DMS53 (cell line): Measurements from ENCODE around the gene GPR107.
A peak's percentile ranks its signal among the peaks of the same experiment; 100 is the strongest.

ENCODE experiments used
- DNase-seq: peaks from one replicate; lab custom pipeline; 2025; lab: John Stamatoyannopoulos, UW

The GPR107 gene

DNA sequence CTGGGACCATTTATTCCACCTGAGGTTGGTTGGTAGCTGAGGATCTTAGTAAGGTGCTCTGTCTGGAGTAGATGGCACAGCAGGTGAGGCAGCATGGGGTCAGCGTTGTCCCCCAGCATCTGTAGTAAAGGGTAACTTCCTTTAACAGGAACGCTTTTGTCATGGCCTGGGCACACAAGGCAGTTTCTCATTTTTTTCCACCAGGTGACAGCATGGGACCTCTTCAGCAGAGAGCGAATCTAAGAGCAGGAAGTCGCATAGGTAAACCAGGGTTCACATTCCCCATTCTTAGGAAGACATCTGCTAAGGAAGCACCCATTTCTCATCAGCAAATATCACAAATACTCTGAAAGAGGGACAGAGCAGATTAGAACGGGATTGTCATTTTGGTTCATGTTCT, 56.5 kb downstream of the GPR107 start:
- DNase-seq = peak; percentile 13

DNA sequence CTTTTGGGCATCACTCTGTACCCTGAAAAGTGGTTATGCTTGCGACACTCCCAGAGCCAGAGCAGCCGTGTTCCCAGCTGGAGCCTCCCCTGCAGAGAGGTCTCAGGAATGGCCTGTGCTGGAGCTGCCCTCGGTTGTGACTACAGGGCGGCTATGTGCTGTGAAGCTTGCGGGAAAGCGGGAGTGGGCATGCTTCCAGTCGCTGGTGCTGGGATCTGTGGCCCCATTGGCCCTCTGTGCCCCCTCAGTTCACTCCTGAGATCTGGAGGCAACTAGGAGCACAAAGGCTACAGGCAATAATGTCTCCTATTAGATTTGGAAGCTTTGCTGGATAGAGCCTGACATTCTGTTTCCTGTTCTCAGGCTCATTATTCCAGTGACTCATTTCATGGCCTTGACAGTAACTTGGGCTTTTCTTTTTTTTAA, 56.9 kb downstream of the GPR107 start:
- no peak for DNase-seq

DNA sequence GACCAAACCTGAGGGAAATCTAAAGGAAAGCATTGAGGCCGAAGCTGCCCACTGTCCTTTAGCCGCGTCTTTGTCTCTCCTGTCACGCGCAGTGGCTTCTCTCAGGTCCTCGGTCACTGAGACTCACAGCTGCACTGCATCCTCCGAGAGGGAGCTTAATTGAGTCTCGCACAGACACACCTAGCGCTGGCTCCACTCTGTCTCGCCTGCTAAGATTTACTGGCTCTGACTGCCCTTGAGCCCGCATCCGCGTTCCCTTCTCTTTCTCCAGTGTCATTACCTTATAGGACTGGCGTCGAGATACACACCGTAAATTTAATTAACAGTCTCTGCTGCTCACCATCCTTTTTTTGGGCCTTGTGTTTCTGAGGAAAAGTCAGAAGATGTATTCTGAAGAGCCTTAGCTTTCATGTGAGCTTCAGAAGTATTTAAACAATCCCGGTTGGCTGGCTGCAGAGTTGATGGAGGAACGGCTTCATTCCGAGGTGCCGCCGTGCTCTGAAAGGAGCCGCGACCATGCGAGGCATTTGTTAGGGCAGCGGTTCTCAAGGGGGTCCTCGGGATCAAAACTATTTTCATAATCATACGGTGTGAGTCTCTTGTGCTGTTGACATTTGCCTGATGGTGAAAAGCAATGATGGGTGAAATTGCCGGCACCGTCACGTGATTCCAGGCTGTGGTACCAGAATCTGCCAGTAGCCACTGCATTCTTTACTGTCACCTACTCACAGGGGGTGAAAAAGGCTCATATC, 58.3 kb downstream of the GPR107 start:
- DNase-seq = no peak

DNA sequence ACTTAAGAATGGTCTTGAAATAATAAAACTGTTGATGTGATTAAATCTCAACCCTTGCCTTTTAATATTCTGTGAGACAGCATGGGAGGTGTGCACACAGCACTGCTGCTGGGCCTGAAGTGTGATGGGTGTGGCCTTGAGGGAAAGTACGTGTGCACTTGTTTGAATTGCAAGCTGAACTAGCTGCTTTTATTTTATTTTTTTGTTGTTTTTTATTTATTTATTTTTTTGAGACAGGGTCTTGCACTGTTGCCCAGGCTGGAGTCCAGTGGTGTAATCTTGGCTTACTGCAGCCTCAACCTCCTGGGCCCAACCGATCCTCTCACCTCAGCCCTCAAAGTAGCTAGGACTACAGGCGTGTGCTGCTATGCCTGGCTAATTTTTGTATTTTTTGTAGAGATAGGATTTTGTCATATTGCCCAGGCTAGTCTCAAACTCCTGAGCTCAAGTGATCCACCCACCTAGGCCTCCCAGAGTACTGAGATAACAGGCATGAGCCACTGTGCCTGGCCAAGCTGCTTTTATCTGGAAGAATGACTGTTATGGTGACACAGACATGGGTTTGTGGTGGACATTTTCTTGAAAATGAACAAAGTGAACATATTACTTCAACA, 58.9 kb downstream of the GPR107 start:
- no peak for DNase-seq

DNA sequence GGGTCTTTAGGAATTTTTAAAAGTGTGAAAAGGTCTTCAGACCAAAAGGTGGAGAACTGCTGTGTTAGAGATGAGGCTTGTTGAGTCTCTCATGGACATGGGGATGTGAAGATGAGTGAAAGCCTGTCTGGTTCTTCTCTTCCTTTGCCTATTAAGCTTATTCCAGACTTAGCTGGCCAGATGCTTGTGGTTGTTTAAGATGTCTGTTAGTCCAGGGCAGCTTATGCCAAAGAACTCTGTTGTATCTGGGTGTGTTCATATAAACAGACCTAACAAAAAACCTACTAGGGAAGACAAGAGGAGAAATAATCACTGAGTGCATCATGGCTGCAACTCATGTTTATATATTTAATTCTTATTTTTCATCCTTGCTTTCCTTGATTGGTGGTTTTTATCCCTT, 61.0 kb downstream of the GPR107 start:
- DNase-seq = no peak

DNA sequence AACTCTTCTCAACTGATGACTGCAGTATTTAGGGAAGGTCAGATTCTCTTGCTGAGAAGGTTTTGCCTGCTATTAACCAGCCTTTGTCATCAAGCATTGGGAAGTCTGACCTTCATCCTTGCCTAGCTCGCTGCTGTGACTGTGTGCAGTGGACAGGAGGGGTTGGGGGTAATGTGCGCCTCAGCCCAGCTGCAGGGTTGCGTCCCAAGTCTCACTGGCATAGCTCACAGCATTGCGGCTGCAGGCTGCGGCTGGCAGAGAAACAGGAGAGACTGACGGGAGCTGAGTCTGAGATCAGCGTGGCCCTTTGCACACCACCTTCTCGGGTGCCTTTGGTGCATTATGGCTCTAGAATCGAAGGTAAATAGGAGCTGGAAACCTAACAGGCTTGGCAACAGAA, 62.6 kb downstream of the GPR107 start:
- DNase-seq = no peak

DNA sequence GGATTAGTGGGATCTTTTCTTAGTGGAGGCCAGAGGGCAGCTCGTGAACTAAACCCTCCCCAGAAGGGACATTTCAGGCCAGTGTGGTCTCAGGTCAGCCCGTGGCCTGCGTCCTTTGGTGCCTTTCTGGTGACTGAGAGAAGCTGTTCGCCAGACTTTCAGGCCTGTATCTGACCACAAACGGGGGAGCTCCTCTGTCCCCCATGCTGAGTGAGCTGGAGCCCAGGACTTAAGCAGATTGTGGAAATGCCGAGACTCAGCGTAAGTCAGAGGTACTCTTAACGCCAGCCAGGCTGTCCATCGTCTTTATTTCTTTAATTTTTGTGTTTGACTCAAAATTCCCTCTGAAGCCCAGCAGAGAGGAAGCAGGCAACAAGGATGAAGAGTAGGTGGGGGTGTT, 63.7 kb downstream of the GPR107 start:
- DNase-seq = no peak

DNA sequence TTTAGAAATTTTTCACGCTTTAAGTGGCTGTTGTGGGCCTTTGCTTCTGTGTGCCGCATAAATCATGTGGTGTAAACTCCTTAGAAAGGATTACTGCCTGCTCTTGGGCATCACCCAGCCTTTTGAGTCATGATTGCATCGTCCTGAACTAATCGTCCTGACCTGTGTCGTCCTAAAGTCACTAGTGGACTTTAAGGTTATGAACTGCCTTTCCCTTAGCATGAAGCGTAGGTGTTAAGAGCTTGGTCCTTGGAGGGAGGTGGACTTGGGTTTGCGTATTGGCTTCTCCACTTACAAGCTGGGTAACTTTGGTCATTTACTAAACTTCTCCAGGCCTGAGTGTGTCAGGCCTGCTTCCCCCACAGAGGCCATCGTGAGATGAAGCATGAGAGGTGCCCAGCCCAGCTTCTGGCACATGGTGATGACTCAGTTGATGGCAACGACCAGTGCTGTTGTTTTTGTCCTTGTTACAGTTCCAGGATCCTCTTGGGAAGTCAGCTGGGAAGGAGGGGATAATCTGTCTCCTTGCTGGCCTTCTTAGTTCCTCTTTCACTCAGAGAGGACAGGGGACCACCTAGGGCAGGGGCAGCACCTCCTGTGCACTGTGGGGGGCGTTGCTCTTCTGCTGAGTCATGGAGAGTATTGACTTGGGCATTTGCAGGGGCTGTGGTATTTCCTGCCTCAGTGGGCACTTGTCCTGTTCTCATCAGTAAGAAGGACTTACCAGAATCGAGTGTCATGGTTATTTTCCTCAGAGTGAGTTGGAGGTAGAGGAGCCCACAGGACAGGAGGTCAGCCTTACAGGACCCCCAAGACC, 64.3 kb downstream of the GPR107 start:
- no peak for DNase-seq

DNA sequence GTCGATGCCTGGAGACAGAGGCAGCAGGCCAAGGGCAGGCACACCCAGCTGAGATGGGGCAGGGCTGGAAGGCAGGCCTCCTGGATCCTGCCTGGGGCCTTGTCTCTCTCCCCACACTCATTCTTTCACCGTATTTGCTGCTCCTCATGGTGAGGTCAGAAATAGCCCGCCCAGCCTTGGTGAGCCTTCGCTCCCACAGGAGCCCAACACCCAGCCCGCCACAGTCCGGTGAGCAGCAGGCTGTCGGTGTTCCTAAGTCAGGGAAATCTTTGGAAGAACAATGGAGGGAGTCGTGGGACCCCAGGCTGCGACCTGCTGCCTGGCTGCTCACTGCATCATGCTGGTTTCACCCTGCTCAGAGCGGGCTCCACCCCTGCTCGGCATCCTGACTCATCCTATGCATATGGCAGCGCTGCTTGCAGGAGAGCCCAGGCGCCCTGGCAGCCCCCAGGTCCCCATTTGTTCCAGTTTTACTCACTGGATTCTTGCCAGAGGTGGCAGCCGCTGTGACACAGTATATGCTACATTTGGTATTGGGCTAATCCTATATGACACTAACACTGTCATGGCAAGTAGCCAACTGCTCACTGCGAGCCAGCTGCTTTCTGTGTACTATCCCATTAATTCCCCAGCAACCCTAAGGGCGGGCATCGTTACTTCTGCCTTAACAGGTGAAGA, 65.3 kb downstream of the GPR107 start:
- peak; percentile 59 for DNase-seq

DNA sequence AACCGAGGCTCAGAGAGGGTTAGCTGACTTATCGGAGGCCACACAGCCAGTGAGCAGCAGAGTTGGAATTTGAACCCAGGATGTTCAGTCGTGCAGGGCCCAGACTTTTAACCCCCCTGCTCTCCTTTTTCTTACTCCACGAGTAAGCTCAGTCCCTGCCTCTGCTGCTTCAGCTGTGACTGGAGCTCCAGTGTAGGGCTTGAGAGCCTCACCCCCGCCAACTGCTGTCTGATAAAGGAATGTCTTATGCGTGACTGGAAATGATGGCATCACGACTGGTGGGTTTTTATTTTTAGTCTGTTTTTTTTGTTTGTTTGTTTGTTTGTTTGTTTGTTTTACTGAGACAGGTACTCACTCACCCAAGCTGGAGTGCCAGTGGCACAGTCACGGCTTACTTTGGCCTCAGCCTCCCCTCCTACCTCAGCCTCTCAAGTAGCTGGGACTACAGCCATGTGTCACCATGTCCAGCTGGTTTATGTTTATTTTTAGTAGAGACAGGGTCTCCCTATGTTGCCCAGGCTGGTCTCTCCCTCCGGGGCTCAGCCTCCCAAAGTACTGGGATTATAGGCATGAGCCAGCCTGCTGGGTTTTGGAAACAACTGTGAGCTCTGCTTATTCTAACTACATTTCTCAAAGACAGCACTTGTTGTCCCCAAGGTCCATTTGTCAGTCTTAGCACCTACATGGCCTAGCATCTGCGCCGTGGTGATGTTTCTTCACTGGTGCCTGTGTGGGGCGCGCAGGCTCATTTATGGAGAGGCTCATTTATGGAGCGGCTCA, 66.0 kb downstream of the GPR107 start:
- no peak for DNase-seq

DNA sequence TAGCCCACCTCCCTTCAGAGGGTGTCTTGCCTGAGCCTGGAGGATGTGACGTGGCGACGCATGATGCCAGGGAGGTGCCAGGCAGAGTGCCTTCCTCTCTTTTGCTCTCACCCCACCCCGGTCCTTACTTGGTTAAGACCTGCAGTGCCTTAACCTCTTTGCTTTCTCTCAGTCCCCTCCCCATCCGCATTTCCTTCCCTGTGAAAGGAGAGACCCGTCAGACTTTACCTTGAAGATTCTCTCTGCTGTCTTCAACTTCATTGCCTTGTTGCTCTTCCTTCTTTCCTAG, 66.5 kb downstream of the GPR107 start:
- no peak for DNase-seq

DNA sequence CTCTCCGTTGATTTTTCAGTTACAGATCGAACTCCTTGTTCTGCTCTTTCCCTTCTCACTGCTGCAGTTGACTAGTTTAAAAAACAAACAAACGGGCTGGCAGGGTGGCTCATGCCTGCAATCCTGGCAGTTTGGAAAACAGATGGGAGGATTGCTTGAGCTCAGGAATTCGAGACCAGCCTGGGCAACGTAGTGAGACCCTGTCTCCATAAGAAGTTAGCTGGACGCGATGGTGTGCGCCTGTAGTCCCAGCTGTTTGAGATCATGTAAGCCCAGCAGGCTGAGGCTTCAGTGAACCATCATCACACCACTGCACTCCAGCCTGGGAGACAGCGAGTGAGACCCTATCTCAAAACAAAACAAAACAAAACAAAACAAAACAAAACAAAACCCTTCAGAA, 67.1 kb downstream of the GPR107 start:
- no peak for DNase-seq

DNA sequence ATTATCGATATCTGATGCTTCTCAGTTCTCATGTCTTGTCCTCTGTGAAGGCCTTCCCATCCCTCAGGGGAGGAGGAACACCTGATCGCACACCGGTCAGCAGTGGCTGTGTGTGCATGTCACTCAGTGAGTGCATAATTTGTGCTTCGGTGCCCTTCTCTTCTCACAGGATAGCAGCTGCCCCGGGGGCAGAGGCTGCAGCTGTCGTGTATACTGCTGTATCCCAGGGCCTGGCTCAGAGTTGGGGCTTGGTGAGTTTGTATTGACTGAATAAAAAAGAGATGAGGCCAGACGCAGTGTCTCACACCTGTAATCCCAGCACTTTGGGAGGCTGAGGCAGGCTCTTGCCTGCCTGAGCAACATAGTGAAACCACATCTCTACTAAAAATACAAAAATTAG, 68.8 kb downstream of the GPR107 start:
- DNase-seq = no peak

DNA sequence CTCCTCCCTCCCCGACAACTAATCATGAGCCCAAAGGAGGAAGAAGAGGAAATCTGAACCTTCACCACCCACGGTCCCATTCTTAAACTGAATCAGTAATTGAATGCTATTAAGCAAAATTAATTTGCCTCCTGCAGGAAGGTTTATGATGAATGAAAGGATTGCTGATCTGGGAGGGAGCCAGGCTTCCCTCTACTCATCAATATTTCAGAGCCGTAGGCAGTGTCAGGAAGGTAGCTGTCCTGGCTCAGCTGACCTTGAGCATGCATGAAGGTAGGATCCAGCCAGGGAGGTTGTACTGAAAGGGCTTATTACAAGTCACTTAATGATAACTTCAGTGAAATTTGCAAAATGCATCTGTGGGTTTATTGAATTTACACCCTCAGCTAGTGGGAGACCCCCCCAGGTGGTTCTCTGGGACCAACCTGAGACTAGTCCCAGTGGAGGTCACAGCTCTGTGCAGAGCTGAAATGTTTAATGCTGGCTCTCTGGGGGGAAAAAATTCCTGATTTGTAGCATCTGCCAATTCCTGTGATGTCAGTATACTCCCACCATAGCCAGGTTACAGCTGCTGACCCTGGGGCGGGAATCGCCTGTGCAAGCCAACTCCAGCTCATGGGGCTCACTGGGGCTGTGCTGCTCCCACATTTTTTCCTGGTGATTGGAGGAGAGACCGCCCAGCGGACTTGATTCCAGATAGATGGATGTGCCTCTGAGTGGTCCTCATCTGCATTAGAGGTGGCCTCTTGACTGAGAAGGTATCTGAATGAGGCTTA, 70.6 kb downstream of the GPR107 start:
- DNase-seq = no peak

DNA sequence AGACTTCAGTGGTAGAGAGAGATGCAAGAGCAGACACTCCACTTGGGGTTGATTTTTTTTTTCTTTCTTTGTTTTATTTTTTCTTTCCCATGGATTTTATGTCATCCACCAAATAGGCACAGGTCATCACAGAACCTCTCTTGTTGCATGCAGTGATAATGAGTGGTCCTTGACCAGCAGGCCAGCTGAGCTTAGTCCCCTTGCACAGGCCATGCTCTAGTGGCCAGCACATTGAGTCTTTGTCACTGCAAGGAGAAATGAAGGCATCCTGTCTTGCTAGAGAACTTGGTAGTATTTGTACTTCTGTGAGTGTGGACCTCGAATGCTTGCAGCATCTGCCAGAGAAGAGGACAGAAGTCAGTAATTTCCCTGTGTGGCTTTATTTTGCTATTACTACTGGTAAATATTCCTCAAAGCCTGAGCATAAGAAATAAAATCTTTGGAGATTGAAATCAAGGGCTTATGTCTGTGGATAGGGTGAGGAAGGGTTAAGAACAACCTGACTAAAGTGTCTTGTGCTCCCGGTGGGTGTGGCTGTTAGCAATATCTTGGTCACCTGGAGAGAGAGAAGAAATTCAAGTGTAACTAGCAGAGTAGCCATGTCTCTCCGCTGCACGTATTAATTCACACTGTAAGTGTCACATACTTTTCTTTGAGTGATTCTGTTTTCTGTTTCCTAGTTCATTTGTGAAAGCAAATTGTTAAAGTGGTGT, 73.2 kb downstream of the GPR107 start:
- DNase-seq = no peak

DNA sequence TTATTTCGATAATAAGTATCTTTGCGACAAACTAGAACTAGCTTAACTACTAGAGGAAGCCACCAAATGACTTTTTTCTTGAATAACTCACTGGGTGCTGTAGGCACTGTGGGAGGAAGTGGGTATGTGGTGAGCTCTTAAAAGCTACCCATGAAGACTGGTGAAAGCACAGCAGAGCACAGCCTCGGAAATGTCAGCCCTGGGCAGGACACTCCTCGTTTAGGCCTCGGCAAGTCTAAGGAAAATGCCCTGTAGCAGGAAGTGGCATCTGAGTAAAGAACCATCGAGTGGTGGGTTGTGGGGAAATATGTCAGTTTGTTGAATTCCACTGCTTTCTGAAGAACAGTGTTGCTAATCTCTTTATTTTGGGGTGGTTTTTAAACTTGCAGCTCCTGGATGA, 74.5 kb downstream of the GPR107 start:
- DNase-seq = no peak

DNA sequence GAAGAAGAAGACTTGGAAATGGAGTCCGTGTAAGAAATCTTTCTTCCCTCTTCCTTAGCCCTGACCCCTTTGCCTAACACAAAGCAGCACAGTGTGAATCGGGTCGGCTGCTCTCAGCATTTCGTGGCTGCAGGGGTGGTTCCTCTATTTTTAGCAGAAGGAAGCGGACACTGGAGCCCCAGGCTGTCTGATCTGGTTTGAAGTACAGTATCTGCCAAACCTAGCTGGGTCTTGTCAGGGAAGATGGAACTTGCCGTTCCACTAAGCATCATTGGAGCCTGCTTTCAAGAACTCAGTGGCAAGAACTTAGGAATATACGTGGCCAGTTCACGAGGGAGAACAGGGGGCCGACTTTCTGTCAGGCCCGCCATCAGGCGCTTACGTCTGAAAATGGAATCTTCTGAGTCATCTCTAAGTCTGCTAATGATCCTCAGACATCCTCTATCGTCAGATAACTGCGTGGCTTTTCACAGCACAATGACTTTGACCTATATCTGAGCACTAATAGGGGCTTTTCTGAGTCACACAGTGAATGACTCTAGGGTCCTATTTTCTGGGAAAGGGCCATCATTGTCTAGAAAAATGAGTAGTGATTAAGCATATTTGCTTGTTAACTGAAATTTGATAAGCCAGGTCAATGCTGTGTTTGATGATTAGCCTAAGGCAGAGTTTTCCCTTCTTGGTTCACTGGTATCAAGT, 75.2 kb downstream of the GPR107 start:
- DNase-seq = no peak

DNA sequence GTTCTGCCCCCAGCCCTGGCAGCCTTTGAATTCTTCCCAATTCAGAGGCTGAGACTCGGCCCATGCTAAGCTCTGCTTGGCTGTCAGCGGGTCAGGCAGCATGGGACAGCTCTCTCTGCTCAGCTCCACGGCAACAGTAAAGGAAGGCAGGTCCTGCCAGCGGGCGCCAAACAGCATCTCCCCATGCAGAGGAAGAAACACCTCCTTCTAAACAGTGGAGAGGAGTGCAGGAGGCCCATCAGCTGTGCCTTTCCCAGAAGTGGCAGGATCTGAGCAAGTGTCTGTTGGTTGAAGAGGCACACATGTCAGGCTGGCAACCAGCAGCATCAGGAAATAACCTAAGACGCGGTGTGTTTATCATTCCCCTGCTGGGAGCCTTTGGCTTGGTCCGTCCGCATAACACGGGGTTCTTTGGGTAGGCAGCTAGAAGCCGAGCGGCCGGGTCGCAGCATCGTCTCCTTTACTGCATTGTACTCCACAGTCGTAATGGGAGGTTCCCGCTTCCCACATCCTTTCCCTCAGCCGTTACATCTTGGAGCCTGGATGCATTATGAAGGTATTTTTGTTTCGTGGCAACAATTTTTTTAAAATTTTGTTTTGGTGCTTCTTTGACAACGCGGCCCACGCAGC, 75.8 kb downstream of the GPR107 start:
- no peak for DNase-seq

DNA sequence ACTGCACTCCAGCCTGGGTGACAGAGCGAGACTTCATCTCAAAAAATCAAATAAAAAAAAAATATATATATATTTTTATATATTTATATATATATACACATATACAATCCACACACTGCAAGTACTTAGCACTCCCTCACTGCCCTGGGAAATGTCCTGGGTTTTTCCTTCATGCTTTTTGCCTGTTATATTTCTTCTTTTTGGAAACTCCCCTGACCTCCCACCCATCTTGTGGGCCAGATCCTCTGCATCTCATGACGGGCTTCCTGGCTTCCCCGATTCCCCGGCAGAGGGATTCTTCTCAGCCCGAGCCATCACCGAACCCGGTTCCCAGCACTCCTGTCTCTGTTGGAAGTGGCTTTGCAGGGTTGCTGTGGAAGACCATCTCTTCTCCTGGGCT, 79.0 kb downstream of the GPR107 start:
- DNase-seq = no peak
